IMR-90 (cell line): ENCODE data around the gene DENND2C. TPM values are rescaled to one million over a fixed set of nuclear protein-coding genes. Genes with fewer than 3 reads are reported as not detected.

Experiments used
- ATAC-seq: fragments of 200-7000 bp; cut with Tn5 transposase; 2 replicates; pipeline ENCODE4 v1.9.1; 2020; ENCODE audit warnings: low read depth, mild to moderate bottlenecking, moderate library complexity
- BruUV-seq: library from RNA; stranded (reverse); fragments of 400-500 nt; replicated peaks from 2 replicates; lab custom pipeline; 2021; lab: Mats Ljungman, UMichigan
- CTCF ChIA-PET: fragments of 300-600 bp; formaldehyde crosslinking; extraction: SDS; loops from one replicate; lab custom pipeline; 2021; ENCODE audit warnings: antibody characterized with exemption; lab: Yijun Ruan, JAX
- POLR2A ChIA-PET: fragments of 300-600 bp; sonication (Branson Sonifier 250); formaldehyde crosslinking; loops from one replicate; lab custom pipeline; 2022; ENCODE audit warnings: antibody characterized with exemption; ENCODE audit not compliant: unreplicated experiment; lab: Charles Lee
- DNase-seq: peaks from one replicate; pipeline ENCODE4 v3.0.0; 2013
- H2AFZ ChIP-seq: replicated peaks from 2 replicates; pipeline ENCODE3; 2013; ENCODE audit warnings: low read length, mild to moderate bottlenecking; ENCODE audit not compliant: poor library complexity
- H2AK5ac ChIP-seq: 2 replicates; pipeline ENCODE4 v1.6.1; 2013; ENCODE audit warnings: low read depth, low read length, inconsistent platforms
- H2AK9ac ChIP-seq: replicated peaks from 2 replicates; pipeline ENCODE3; 2013; ENCODE audit warnings: mild to moderate bottlenecking, low read depth, low read length, moderate library complexity; ENCODE audit not compliant: poor library complexity
- H2BK120ac ChIP-seq: 2 replicates; pipeline ENCODE4 v1.6.1; 2013; ENCODE audit warnings: low read depth, low read length, inconsistent platforms
- H2BK15ac ChIP-seq: 3 replicates; pipeline ENCODE4 v1.6.1; 2013; ENCODE audit warnings: low read depth, low read length, inconsistent platforms
- H2BK20ac ChIP-seq: 2 replicates; pipeline ENCODE4 v1.6.1; 2013; ENCODE audit warnings: low read depth, mild to moderate bottlenecking, inconsistent platforms, low read length, moderate library complexity
- H2BK5ac ChIP-seq: 2 replicates; pipeline ENCODE4 v1.6.1; 2013; ENCODE audit warnings: mild to moderate bottlenecking, low read depth, low read length, inconsistent platforms; ENCODE audit not compliant: poor library complexity, severe bottlenecking
- H3K14ac ChIP-seq: replicated peaks from 2 replicates; pipeline ENCODE4 v1.6.1; 2013; ENCODE audit warnings: low read depth, low read length, inconsistent platforms
- H3K18ac ChIP-seq: 2 replicates; pipeline ENCODE4 v1.6.1; 2013; ENCODE audit warnings: low read depth, low read length, control low read depth
- H3K23ac ChIP-seq: 2 replicates; pipeline ENCODE4 v1.6.1; 2013; ENCODE audit warnings: low read depth, low read length, inconsistent platforms
- H3K27ac ChIP-seq: 2 replicates; pipeline ENCODE4 v1.5.1; 2013; ENCODE audit warnings: mild to moderate bottlenecking, control low read depth, low read length; ENCODE audit not compliant: insufficient read depth
- H3K27me3 ChIP-seq: 2 replicates; pipeline ENCODE4 v1.6.1; 2013; ENCODE audit warnings: low read length; ENCODE audit not compliant: control insufficient read depth, insufficient read depth
- H3K36me3 ChIP-seq: 2 replicates; pipeline ENCODE4 v1.6.1; 2013; ENCODE audit warnings: low read length, mixed read lengths; ENCODE audit not compliant: control insufficient read depth, insufficient read depth
- H3K4ac ChIP-seq: 2 replicates; pipeline ENCODE4 v1.6.1; 2013; ENCODE audit warnings: low read depth, low read length, inconsistent platforms
- H3K4me1 ChIP-seq: 2 replicates; pipeline ENCODE4 v1.6.1; 2013; ENCODE audit warnings: low read length, mixed read lengths; ENCODE audit not compliant: control insufficient read depth, insufficient read depth
- H3K4me2 ChIP-seq: 2 replicates; pipeline ENCODE4 v1.6.1; 2013; ENCODE audit warnings: low read depth, mild to moderate bottlenecking, control low read depth, low read length, moderate library complexity
- H3K4me3 ChIP-seq: 2 replicates; pipeline ENCODE4 v1.5.1; 2013; ENCODE audit warnings: low read depth, mild to moderate bottlenecking, control low read depth, low read length, moderate library complexity; ENCODE audit not compliant: insufficient read depth
- H3K56ac ChIP-seq: 2 replicates; pipeline ENCODE4 v1.6.1; 2013; ENCODE audit warnings: low read length, inconsistent platforms; ENCODE audit not compliant: insufficient read depth; ENCODE audit errors: extremely low read depth
- H3K79me1 ChIP-seq, 2 experiments: 2 replicates each; pipeline ENCODE4 v1.6.1; 2013; ENCODE audit warnings: low read length in 2 of 2, inconsistent platforms in 1 of 2, low read depth in 1 of 2
- H3K9ac ChIP-seq: 2 replicates; pipeline ENCODE4 v1.6.1; 2013; ENCODE audit warnings: low read depth, low read length, control low read depth
- H3K9me1 ChIP-seq: 2 replicates; pipeline ENCODE4 v1.6.1; 2013; ENCODE audit warnings: low read length, inconsistent platforms; ENCODE audit not compliant: insufficient read depth
- H3K9me3 ChIP-seq: 2 replicates; pipeline ENCODE4 v1.6.1; 2013; ENCODE audit warnings: low read length; ENCODE audit not compliant: control insufficient read depth, insufficient read depth
- H4K20me1 ChIP-seq: 2 replicates; pipeline ENCODE4 v1.6.1; 2013; ENCODE audit warnings: low read length, inconsistent platforms; ENCODE audit not compliant: insufficient read depth
- H4K5ac ChIP-seq: 2 replicates; pipeline ENCODE4 v1.6.1; 2013; ENCODE audit warnings: mild to moderate bottlenecking, low read depth, low read length, control low read depth
- H4K8ac ChIP-seq, 2 experiments: 2 replicates each; pipeline ENCODE4 v1.6.1; 2013; ENCODE audit warnings: low read depth in 2 of 2, low read length in 2 of 2, control low read depth in 1 of 2, inconsistent platforms in 1 of 2
- H4K91ac ChIP-seq: 2 replicates; pipeline ENCODE4 v1.6.1; 2013; ENCODE audit warnings: low read depth, low read length, inconsistent platforms; ENCODE audit not compliant: insufficient read depth
- BHLHE40 ChIP-seq: fragments of 150-350 bp; IDR thresholded peaks from 2 replicates; pipeline ENCODE4 v1.6.1; 2016; ENCODE audit warnings: mild to moderate bottlenecking, low read depth, low read length
- CEBPB ChIP-seq: IDR thresholded peaks from 2 replicates; pipeline ENCODE4 v1.6.1; 2012; ENCODE audit warnings: low read depth, low read length, improper control_type of control experiment
- CHD1 ChIP-seq: IDR thresholded peaks from 2 replicates; pipeline ENCODE4 v1.6.1; 2012; ENCODE audit warnings: low read depth, low read length, improper control_type of control experiment
- CTCF ChIP-seq: conservative IDR thresholded peaks from 2 replicates; pipeline ENCODE4 v1.5.1; 2012; ENCODE audit warnings: mild to moderate bottlenecking, low read depth, low read length, improper control_type of control experiment
- FOS ChIP-seq: fragments of 150-350 bp; IDR thresholded peaks from 2 replicates; pipeline ENCODE4 v1.6.1; 2016; ENCODE audit warnings: low read depth, low read length
- MAFK ChIP-seq: IDR thresholded peaks from 2 replicates; pipeline ENCODE4 v1.6.1; 2012; ENCODE audit warnings: low read depth, low read length, improper control_type of control experiment
- MAZ ChIP-seq: IDR thresholded peaks from 2 replicates; pipeline ENCODE4 v1.6.1; 2012; ENCODE audit warnings: low read depth, mild to moderate bottlenecking, low read length, improper control_type of control experiment, moderate library complexity, borderline replicate concordance
- MXI1 ChIP-seq: IDR thresholded peaks from 2 replicates; pipeline ENCODE4 v1.6.1; 2012; ENCODE audit warnings: low read depth, mild to moderate bottlenecking, low read length, moderate library complexity, borderline replicate concordance
- NFE2L2 ChIP-seq: fragments of 150-350 bp; IDR thresholded peaks from 2 replicates; pipeline ENCODE4 v1.6.1; 2016; ENCODE audit warnings: low read depth, mild to moderate bottlenecking, low read length
- POLR2A ChIP-seq: IDR thresholded peaks from 2 replicates; pipeline ENCODE4 v1.6.1; 2012; ENCODE audit warnings: mild to moderate bottlenecking, low read depth, low read length
- RAD21 ChIP-seq: IDR thresholded peaks from 2 replicates; pipeline ENCODE4 v1.6.1; 2012; ENCODE audit warnings: low read length, improper control_type of control experiment
- RCOR1 ChIP-seq: IDR thresholded peaks from 2 replicates; pipeline ENCODE4 v1.6.1; 2012; ENCODE audit warnings: mild to moderate bottlenecking, low read length, improper control_type of control experiment; ENCODE audit not compliant: insufficient replicate concordance
- RFX5 ChIP-seq: IDR thresholded peaks from 2 replicates; pipeline ENCODE4 v1.8.0; 2012; ENCODE audit warnings: low read depth, mild to moderate bottlenecking, low read length, moderate library complexity
- SMC3 ChIP-seq: fragments of 150-350 bp; IDR thresholded peaks from 2 replicates; pipeline ENCODE4 v1.6.1; 2016; ENCODE audit warnings: low read depth, mild to moderate bottlenecking, antibody characterized with exemption, low read length, moderate library complexity
- dilution Hi-C: fragments of 300-500 bp; cut with HindIII; formaldehyde crosslinking; loops from one replicate; pipeline ENCODE4 v1.14.3; 2018; ENCODE audit warnings: low sequenced_read_pairs; ENCODE audit not compliant: unreplicated experiment
- in situ Hi-C: fragments of 300-500 bp; cut with MboI; formaldehyde crosslinking; loops from 3 replicates; pipeline ENCODE4 v1.14.3; 2019; ENCODE audit warnings: low sequenced_read_pairs, inconsistent platforms, mixed read lengths
- intact Hi-C: fragments of 100-400 bp; cut with micrococcal nuclease; formaldehyde crosslinking; loops from 2 replicates; pipeline ENCODE4 v1.10.0; 2022
- polyA plus RNA-seq, 3 experiments: library from polyadenylated mRNA; depleted of rRNA; stranded (reverse); fragments of >200 nt; gene quantifications; 2 replicates each; pipeline ENCODE4 v1.2.3, GENCODE V29; 2012; ENCODE audit warnings: low replicate concordance in 1 of 3
- total RNA-seq: library from RNA; depleted of rRNA; stranded (reverse); fragments of >200 nt; gene quantifications from 2 replicates; pipeline ENCODE4 v1.2.3, GENCODE V29; 2012
- TF ChIP-seq, protein P1 (sequence below): fragments of 150-350 bp; IDR thresholded peaks from 2 replicates; pipeline ENCODE4 v1.6.1; 2016; ENCODE audit warnings: low read depth, mild to moderate bottlenecking, low read length, moderate library complexity, borderline replicate concordance
- TF ChIP-seq, protein P2 (sequence below): fragments of 150-350 bp; IDR thresholded peaks from 2 replicates; pipeline ENCODE4 v1.6.1; 2017; ENCODE audit warnings: mild to moderate bottlenecking, antibody characterized with exemption, low read length, low read depth

DENND2C gene
- total and polyA plus RNA-seq, 2 of the 4 experiments (the other 2 are of a cell fraction) = 0.58 to 2.2 TPM

DNA sequence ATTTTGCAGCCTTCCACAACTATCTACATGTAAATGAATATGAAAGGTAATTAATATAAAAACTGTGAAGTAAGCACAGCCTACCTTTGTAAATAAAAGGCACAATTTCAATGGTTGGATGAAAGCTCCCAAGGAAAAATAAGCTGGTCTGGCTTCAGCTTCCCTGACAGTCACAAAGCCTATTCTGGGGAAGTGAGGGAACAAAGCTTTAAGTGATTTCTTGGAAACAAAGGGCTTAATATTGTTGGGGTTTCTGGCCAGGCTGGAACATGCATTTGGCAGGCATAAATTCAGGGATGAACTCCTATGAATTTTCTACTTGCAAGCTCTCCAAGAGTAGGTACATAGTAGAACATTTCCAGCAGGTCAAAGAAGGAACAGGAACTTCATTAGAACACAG lies 105.7 kb downstream of the DENND2C start:
- CTCF ChIA-PET = no interaction called here
- intact Hi-C loops = no loop called here

More for the DNA sequence above, 105.7 kb downstream of the DENND2C start:
- Histone ChIP-seq H2BK120ac (no peak overlapping the region), H2AK5ac (no peak overlapping the region), H4K8ac (no peak overlapping the region), H3K9ac (no peak overlapping the region), H3K4ac (no peak overlapping the region), H3K9me1 (no peaks in the 10 kb centered on the region), H2BK20ac (no peak overlapping the region), H3K27me3 (no peaks in the 10 kb centered on the region), H3K23ac (no peak overlapping the region), H3K9me3 (no peaks in the 10 kb centered on the region), H4K5ac (no peak overlapping the region), H3K36me3 (peaks cover 27% of the 10 kb centered on the region), H2AK9ac (no peak overlapping the region), H3K14ac (no peak overlapping the region), H4K91ac (no peak overlapping the region), H3K27ac (no peak overlapping the region), H3K79me1 (no peaks in the 10 kb centered on the region), H3K56ac (no peak overlapping the region), H2AFZ (no peak overlapping the region), H4K20me1 (no peaks in the 10 kb centered on the region), H3K4me3 (no peak overlapping the region), H3K4me2 (no peak overlapping the region), H2BK15ac (no peak overlapping the region), H3K18ac (no peak overlapping the region), H2BK5ac (no peak overlapping the region), H3K4me1 (no peaks in the 10 kb centered on the region)
- BruUV-seq = no TSS peak
- no peak for TF ChIP-seq SMC3
- no peak for TF ChIP-seq CEBPB
- TF ChIP-seq RAD21 = no peak
- TF ChIP-seq RFX5 = no peak
- TF ChIP-seq CTCF = no peak
- no peak for TF ChIP-seq NFE2L2
- TF ChIP-seq RCOR1 = no peak
- no peak for TF ChIP-seq POLR2A
- TF ChIP-seq, protein P1, sequence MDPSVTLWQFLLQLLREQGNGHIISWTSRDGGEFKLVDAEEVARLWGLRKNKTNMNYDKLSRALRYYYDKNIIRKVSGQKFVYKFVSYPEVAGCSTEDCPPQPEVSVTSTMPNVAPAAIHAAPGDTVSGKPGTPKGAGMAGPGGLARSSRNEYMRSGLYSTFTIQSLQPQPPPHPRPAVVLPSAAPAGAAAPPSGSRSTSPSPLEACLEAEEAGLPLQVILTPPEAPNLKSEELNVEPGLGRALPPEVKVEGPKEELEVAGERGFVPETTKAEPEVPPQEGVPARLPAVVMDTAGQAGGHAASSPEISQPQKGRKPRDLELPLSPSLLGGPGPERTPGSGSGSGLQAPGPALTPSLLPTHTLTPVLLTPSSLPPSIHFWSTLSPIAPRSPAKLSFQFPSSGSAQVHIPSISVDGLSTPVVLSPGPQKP = no peak
- no peak for TF ChIP-seq MAFK
- TF ChIP-seq BHLHE40 = no peak
- no peak for TF ChIP-seq MAZ
- no peak for TF ChIP-seq MXI1
- TF ChIP-seq, protein P2, sequence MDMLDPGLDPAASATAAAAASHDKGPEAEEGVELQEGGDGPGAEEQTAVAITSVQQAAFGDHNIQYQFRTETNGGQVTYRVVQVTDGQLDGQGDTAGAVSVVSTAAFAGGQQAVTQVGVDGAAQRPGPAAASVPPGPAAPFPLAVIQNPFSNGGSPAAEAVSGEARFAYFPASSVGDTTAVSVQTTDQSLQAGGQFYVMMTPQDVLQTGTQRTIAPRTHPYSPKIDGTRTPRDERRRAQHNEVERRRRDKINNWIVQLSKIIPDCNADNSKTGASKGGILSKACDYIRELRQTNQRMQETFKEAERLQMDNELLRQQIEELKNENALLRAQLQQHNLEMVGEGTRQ = no peak
- no peak for TF ChIP-seq CHD1
- no peak for TF ChIP-seq FOS
- in situ Hi-C loops = no loop called here
- dilution Hi-C loops = no loop called here
- POLR2A ChIA-PET = interaction anchor here (0.6 kb wide), 1 partner anchor 15 kb away, joined by 4 read pairs; no protein-coding TSS in a partner anchor
- no peak for ATAC-seq
- no peak for DNase-seq
